Stimulated activated CD8-positive, alpha-beta memory T cell treated with anti-CD3 and anti-CD28 coated beads, Interleukin-12 subunit alpha, Interleukin-12 subunit beta, amount 100 ng/mL, for 1 hour (primary cell): ENCODE data around the gene CRADD.

Experiments
- DNase-seq: peaks from one replicate; pipeline ENCODE4 v3.0.0-alpha.2; 2020; ENCODE audit warnings: low read depth

Gene CRADD

GRCh38 chr12:93939641-93940325 is 262.6 kb downstream of the CRADD start:
- no peak for DNase-seq

GRCh38 chr12:93943780-93944179 is 266.6 kb downstream of the CRADD start:
- no peak for DNase-seq

GRCh38 chr12:93944201-93944600 is 267.0 kb downstream of the CRADD start:
- DNase-seq, result no peak
